Esophagus mucosa (tissue), 1 donor: ENCODE results near the gene FNIP1. TPM values are rescaled to one million over a fixed set of nuclear protein-coding genes. Genes with fewer than 3 reads are reported as not detected.
"Not testable (repeated sequence)": the region's sequence is repeated elsewhere in the genome, so short reads cannot be mapped to it uniquely, and the experiment has no call there.

ENCODE experiments used
- ATAC-seq: fragments of 200-7000 bp; cut with Tn5 transposase; one replicate; pipeline ENCODE4 v1.9.1; 2020
- total RNA-seq: library from RNA; stranded (reverse); gene quantifications from one replicate; pipeline ENCODE4 v1.2.4, GENCODE V29; 2023
- donor health status: DM: yes; HTN: yes; CAD: no.

The FNIP1 gene
- total RNA-seq: 11.7 TPM

GRCh38 chr5:131796793-131797693 lies at the start of gene FNIP1:
Gene FNIP1, minus strand, starts transcription at chr5:131797017. Its CDS starts 96 bp downstream, at chr5:131796921.
- peak; percentile 100 for ATAC-seq

DNA sequence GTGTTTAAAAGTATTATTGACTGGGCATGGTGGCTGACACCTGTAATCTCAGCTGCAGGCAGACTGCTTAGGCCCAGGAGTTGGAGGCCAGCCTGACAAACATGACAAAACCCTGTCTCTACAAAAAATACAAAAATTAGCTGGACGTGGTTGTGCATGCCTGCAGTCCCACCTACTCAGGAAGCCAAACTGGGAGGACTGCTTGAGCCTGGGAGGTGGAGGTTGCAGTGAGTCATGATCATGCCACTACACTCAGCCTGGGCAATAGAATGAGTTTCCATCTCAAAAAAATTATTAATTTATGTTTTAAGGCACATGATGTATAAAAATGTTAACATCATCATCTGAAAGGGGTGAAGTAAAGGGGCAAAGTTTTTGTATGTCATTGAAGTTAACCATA lies 49.7 kb upstream of the FNIP1 start:
- no peak for ATAC-seq

GRCh38 chr5:131845828-131846227 lies 49.0 kb upstream of the FNIP1 start:
- no peak for ATAC-seq

GRCh38 chr5:131842971-131843370 lies 46.2 kb upstream of the FNIP1 start:
- ATAC-seq: not testable (repeated sequence)

GRCh38 chr5:131832702-131833101 lies 35.9 kb upstream of the FNIP1 start:
- not testable (repeated sequence) for ATAC-seq

- no peak for ATAC-seq
Measured at GRCh38 chr5:131825404-131826013, 28.7 kb upstream of the FNIP1 start.

- ATAC-seq: no peak
Measured at GRCh38 chr5:131824631-131825030, 27.8 kb upstream of the FNIP1 start.

GRCh38 chr5:131821221-131821620 lies 24.4 kb upstream of the FNIP1 start:
- no peak for ATAC-seq

- ATAC-seq: no peak
Measured at GRCh38 chr5:131818001-131818724, 21.3 kb upstream of the FNIP1 start.

DNA sequence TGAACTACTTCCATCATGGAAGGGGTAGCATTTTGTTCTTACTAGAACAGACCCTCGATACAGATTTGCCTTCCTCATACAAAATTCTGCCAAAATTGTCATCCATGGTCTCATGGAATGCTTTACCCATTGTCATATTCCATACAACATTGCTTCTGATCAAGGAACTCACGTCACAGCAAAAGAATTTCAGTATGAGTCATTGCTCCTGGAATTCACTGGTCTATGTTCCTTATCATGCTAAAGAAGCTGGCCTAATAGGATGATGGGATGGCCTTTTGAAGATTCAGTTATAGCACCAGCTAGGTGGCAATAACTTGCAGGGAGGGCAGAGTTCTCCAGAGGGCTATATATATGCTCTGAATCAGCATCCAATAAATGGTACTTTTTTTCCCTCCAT lies 18.2 kb upstream of the FNIP1 start:
- no peak for ATAC-seq

DNA sequence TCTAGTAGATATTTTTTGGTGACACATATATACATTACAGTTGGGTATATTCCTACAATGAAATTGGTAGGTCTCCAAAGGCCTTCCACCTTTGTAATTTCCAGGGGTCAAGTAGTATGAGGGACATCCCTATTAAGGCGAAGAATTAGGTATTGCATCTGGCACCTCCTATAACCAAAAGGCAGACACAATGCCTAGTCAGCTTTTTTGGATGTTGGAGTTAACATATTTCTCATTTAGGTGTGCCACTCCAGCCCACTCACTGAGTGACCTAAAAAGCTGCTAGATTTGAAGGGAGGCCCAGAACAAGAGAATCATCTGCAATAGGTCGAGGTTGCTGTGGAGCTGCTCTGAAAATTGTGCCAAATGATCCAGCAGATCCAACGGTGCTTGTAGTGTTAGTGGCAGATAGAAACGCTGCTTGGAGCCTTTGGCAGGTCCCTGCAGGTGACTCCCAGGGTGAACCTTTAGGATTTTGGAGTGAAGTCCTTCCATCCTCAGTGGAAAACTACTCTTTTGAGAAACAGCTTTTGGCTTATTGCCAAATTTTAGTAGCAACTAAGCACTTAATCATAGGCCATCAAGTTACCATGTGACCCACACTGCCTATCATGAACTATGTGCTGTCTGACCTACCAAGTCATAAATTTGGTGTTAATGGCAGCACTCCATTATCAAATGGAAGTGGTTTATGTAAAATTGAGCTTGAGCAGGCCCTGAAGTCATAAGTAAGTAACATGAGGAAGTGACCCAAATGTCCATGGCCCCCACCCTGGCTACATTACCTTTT lies 15.7 kb upstream of the FNIP1 start:
- no peak for ATAC-seq

- ATAC-seq: no peak
Measured at GRCh38 chr5:131810510-131811249, 13.9 kb upstream of the FNIP1 start.

DNA sequence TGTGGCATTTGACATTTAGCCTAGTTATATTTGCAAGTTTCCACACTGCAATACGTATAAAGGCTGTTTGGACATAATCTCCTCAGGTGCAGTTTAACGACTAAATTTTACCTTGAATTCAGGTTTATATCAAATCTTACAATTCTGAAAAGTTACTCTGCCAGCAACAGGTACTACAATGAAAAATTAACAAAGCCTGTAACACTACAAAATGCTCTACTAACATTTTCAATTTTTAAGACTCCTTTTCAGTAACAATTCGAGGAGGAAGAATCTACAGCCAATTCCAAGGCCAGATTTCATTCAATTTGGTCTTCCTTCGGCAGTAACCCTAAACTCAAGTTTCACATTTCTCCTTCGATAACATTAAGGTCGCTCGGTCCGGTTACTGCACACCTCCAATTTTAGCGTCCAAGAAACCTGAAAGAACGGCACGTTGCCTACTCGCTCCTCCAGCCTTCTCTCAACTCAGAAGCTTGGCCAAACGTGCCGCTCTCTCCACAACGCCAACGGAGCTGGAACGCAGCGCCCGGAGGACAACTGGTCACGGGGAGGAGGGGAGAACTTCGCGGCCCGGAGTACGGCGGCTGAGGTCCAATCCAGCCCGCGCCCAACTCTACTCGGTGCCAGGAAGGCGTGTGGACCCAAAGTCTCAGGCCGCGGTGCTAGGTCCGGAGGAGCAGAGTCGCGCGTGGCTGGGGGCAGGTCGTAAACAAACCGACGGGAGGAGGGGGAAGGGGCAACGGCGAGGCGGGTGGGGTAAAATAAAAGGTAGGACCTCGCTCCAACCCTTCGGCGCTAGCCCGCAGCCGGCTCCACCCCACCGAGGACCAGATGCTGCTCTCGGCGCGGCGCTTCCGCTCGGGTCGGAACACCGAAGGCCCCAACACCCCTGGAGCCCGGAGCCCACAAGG lies 681 bp downstream of the FNIP1 start:
- peak; percentile 58 for ATAC-seq

GRCh38 chr5:131795228-131795627 lies 1.6 kb downstream of the FNIP1 start:
- ATAC-seq: no peak

GRCh38 chr5:131794586-131794985 lies 2.2 kb downstream of the FNIP1 start:
- ATAC-seq: no peak

- ATAC-seq: no peak
Measured at GRCh38 chr5:131792896-131793295, 3.9 kb downstream of the FNIP1 start.

GRCh38 chr5:131791866-131792265 lies 5.0 kb downstream of the FNIP1 start:
- no peak for ATAC-seq

- no peak for ATAC-seq
Measured at GRCh38 chr5:131790550-131790949, 6.3 kb downstream of the FNIP1 start.

GRCh38 chr5:131789765-131790164 lies 7.1 kb downstream of the FNIP1 start:
- ATAC-seq: no peak

- no peak for ATAC-seq
Measured at GRCh38 chr5:131787736-131788135, 9.1 kb downstream of the FNIP1 start.
